Hindlimb muscle (tissue), 1 donor: ENCODE data around the gene EFCAB5. TPM values are rescaled to one million over a fixed set of nuclear protein-coding genes. Genes with fewer than 3 reads are reported as not detected.
"Not testable (repeated sequence)": the region's sequence is repeated elsewhere in the genome, so short reads cannot be mapped to it uniquely, and the experiment has no call there.

Experiments used
- DNase-seq: peaks from one replicate; pipeline ENCODE4 v3.0.0-alpha.2; 2013
- polyA plus RNA-seq: library from polyadenylated mRNA; unstranded; fragments of 120-200 nt; gene quantifications from one replicate; pipeline ENCODE4 v1.2.1, GENCODE V29; 2013; ENCODE audit not compliant: insufficient read length

Gene EFCAB5
- polyA plus RNA-seq, result 1.1 TPM

- DNase-seq, result no peak
Observed at GRCh38 chr17:29941334-29941733, at the start of gene EFCAB5. EFCAB5 (plus strand) TSS chr17:29941634; CDS start chr17:29941797, 163 bp downstream.

- DNase-seq, result no peak
Observed at GRCh38 chr17:29892201-29892600, 49.2 kb upstream of the EFCAB5 start.

- not testable (repeated sequence) for DNase-seq
Observed at GRCh38 chr17:29897136-29897535, 44.3 kb upstream of the EFCAB5 start.

- no peak for DNase-seq
Observed at GRCh38 chr17:29903471-29903870, 38.0 kb upstream of the EFCAB5 start.

- no peak for DNase-seq
Observed at GRCh38 chr17:29905086-29905878, 36.2 kb upstream of the EFCAB5 start.

GRCh38 chr17:29905879-29906167 lies 35.6 kb upstream of the EFCAB5 start:
- no peak for DNase-seq

GRCh38 chr17:29906969-29907368 lies 34.5 kb upstream of the EFCAB5 start:
- DNase-seq, result no peak

GRCh38 chr17:29909236-29910003 lies 32.0 kb upstream of the EFCAB5 start:
- no peak for DNase-seq

GRCh38 chr17:29911641-29912177 lies 29.7 kb upstream of the EFCAB5 start:
- no peak for DNase-seq

GRCh38 chr17:29914819-29915537 lies 26.5 kb upstream of the EFCAB5 start:
- no peak for DNase-seq

GRCh38 chr17:29918016-29918415 lies 23.4 kb upstream of the EFCAB5 start:
- DNase-seq, result no peak

- no peak for DNase-seq
Observed at GRCh38 chr17:29918922-29919856, 22.2 kb upstream of the EFCAB5 start.

- DNase-seq, result no peak
Observed at GRCh38 chr17:29924786-29925185, 16.6 kb upstream of the EFCAB5 start.

GRCh38 chr17:29927546-29927945 lies 13.9 kb upstream of the EFCAB5 start:
- no peak for DNase-seq

GRCh38 chr17:29929006-29929532 lies 12.4 kb upstream of the EFCAB5 start:
- peak; percentile 15 for DNase-seq

- DNase-seq, result peak; percentile 83
Observed at GRCh38 chr17:29929533-29930408, 11.7 kb upstream of the EFCAB5 start, which contains the start of gene SSH2. SSH2 (minus strand) TSS chr17:29930228; CDS start chr17:29930000, 228 bp downstream.

GRCh38 chr17:29930409-29931010 lies 10.9 kb upstream of the EFCAB5 start:
- peak; percentile 14 for DNase-seq

GRCh38 chr17:29931231-29931932 lies 10.1 kb upstream of the EFCAB5 start:
- peak; percentile 71 for DNase-seq

GRCh38 chr17:29933379-29933778 lies 8.1 kb upstream of the EFCAB5 start:
- no peak for DNase-seq
